SH-SY5Y (cell line): ENCODE data around the gene TNFRSF11A.

Source experiments
- GATA2 ChIP-seq: IDR thresholded peaks from 2 replicates; pipeline ENCODE4 v1.6.1; 2011; ENCODE audit warnings: mild to moderate bottlenecking, low read depth, low read length
- GATA3 ChIP-seq: IDR thresholded peaks from 2 replicates; pipeline ENCODE4 v1.6.1; 2011; ENCODE audit warnings: low read depth, mild to moderate bottlenecking, low read length, moderate library complexity

DNA sequence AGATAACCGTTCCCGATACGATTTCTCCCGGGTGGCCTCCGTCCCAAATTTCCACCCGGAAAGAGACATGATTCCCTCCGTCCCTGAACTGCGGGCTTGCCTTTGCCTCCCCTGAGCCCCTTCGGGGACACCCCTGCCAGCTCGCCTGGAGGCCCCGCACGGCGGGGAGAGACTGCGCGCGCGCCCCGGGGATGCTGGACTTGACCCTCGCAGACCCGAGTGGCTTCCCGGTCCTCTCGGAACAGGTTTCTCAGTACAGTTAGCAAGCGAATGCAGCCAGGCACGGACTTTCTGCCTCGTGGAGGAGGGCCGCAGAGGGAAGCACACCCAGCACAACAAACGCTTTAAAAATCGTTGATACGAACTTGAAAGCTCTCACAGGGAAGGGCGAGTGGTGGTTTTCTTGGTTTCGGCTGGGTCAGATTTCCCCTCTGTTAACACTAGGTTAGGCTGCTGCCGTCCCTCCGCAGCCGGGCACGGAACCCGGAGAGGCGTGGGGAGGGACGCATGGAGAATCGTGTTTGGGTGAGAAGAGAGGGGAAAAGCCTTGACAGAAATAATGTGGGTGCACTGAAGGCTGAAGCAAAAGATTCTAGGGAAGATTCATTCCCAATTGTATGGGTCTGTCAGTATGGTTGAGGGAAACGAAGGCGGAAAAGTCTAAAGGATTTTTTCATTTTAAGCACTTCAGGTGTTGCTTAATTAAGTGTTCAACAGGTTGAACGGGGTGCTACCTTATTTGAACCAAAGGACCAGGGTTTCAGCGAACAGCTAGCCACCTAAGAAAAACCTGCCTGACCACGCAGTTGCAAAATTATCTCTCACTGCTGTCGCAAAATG, 916 bp downstream of the TNFRSF11A start:
- TF ChIP-seq GATA2 = no peak
- no peak for TF ChIP-seq GATA3
